HG03175 (cell line): ENCODE data around the gene NTRK2.

Source experiments
- ATAC-seq: cut with Tn5 transposase; IDR thresholded peaks from one replicate; pipeline ENCODE4 v1.9.1; 2021; ENCODE audit warnings: mild to moderate bottlenecking, moderate library complexity; ENCODE audit not compliant: unreplicated experiment

NTRK2 gene

GRCh38 chr9:84929068-84929467 lies 259.5 kb downstream of the NTRK2 start:
- ATAC-seq: no peak

DNA sequence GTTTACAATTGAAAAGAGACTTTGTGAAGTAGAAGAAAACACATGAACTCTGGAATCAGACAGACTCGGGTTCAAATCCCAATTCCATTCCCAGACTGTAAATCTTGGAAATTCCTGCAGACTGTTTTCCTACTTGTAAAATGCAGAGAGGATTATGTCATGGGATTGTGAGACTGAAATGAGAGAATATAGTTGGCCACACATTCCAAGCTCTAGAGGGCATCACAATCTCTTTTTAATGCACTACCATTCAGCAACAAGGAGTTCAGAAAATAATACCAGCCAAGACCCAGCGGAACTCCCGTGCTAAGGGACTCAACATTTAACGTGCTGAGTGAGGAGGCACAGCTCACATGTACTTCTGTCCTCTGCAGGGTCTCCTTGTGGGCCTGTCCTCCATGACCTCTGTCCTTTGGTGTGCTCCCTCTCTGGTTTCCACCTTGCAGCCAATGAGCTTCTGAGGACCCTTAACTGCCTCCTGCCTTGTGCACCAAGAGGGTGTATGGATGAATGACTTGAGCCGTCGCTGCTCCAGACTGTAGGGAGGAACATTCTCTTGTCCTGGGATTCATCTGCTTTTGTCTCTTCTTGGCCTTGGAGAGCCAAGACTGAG lies 263.5 kb downstream of the NTRK2 start:
- no peak for ATAC-seq

DNA sequence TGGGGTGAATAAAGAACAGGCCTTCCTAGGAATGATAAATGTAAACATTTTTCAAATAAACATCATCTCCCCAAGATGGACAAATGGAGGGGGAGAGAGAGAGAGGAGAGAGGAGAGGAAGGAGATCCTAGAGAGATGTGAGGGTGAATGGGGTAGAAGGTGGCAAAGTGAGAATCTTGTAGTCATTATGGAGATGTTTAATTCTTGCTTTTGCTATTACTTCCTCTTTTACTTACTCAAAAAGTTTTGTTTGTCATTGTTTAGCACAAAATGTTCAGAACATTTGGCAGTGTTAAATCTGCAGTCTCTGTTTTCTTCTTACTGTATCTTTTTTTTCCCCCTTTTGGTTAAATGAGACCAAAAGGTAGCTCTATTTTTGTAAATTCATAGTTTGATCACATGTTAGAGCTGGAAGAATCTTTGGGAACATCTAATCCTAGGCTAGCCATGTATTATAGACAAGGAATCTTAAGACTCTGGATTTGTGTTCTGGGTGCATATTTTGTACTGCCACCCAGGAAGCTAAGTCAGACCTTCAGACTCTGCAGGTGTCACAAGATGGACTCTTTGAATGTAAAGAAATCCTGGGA lies 266.1 kb downstream of the NTRK2 start:
- no peak for ATAC-seq

DNA sequence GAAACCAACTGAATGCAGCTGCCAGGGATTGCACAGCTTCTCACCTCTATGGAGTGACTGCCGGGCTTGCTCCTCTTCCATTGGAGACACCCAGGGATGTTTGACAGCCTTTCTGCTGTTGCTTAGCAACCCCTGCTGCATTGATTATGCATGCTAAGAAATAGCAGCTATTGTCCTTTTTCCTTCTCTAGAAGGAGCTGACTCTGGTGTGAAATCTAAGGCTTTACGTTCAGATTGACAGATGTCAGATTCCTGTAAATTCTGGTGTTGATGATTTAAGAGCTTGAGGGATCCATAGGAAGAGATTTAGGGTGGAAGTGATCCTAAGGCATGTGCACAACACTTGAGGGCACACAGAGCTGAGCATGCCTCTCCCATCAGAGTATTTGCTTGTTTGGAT lies 267.7 kb downstream of the NTRK2 start:
- ATAC-seq: no peak

DNA sequence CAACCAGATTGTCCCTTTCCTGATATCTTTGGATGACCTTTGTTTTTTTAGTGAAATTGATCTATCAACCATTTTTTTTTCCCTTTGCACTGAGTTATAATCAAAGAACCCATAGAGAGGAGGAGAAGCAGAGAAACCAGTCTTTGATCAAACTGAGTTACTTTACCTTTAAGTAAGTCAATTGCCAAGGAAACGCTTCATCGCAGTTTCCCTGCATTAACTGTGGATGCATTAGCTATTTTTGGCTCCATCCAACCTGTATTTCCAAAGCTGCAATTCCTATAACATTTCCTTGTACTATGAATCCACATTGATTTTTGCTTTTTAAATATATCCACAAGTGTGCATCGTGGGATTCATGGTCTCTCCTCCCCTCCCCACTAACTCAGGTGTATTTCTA lies 268.1 kb downstream of the NTRK2 start:
- ATAC-seq: no peak

DNA sequence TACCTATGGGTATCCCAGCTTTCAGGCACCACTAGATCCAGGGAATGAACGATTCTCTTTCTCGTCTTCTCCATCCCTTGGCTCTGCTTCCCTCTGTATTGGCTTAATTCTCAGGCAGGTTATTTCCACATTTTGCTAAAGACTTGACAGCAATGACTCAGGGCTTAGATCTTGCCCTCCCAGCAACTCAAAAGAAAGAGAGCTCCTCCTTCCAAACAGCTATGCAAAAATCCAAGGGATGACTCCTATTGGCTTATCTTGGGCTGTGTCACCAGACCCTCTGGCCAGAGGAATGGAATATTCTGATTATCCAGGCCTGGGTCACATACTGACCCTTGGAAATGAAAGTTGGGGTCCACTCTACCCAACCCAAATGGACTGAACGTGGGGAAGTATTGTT lies 270.2 kb downstream of the NTRK2 start:
- ATAC-seq: no peak

DNA sequence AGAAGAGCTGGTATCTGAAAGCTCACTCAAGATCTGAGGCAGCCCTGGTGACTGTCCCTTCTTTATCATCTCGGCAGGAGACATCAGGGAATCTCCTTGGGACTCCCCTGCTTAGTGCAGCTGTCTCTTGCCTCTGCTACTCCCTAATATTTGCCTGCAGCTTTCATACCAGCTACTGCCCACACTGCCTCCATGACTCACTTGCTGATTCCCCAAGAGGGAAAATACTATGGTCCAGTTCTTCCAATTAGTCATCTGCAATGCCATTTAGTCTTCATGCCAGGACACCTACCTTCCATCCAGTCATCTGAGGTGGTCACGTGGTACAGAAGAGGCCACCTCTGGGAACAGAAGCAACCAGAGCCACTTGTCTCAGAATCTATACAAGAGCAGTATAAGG lies 270.8 kb downstream of the NTRK2 start:
- no peak for ATAC-seq

GRCh38 chr9:84941792-84942191 lies 272.3 kb downstream of the NTRK2 start:
- ATAC-seq: no peak

DNA sequence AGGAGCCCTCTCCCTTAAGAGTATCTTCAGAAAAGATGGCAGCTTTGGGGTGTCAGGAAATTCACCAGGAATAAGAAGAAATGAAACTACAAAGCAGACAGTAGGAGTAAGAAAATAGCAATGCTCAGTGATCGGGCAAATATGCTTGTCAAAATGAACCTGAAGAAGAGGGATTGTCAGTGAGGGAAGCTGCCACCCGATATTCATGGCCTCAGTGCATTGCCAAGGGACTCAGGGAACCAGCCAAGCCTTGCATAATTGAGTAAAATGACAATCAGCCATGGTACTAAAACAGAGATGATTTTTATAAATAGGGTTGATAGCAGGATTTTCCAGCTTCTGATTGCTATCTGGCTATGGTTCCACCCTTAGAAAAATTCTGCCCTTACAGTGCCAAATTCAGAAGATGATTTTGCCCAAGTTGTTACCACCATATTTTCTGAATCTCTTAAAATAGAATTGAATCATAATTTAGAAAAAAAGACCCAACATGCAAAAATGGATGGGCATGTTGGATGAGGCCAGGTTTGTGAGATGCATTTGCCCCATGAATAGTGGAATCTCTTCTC lies 274.0 kb downstream of the NTRK2 start:
- no peak for ATAC-seq

GRCh38 chr9:84945878-84946538 lies 276.5 kb downstream of the NTRK2 start:
- ATAC-seq: no peak

GRCh38 chr9:84947412-84947972 lies 278.0 kb downstream of the NTRK2 start:
- ATAC-seq: no peak

DNA sequence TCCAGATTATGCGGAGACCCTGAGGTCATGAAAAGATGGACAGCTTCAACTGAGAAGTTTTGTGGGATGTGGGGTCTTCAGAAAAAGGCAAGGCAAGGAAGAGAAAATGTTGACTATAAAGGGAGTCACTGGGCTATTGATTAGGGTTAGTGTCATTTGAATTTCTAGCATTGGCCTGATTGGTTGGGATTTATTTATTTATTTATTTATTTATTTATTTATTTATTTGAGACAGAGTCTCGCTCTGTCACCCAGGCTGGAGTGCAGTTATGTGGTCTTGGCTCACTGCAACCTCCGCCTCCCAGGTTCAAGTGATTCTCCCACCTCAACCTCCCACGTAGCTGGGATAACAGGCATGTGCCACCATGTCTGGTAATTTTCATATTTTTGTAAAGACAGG lies 279.7 kb downstream of the NTRK2 start:
- no peak for ATAC-seq

- ATAC-seq: no peak
These were observed 280.4 kb downstream of the NTRK2 start for GRCh38 chr9:84949971-84950370.

DNA sequence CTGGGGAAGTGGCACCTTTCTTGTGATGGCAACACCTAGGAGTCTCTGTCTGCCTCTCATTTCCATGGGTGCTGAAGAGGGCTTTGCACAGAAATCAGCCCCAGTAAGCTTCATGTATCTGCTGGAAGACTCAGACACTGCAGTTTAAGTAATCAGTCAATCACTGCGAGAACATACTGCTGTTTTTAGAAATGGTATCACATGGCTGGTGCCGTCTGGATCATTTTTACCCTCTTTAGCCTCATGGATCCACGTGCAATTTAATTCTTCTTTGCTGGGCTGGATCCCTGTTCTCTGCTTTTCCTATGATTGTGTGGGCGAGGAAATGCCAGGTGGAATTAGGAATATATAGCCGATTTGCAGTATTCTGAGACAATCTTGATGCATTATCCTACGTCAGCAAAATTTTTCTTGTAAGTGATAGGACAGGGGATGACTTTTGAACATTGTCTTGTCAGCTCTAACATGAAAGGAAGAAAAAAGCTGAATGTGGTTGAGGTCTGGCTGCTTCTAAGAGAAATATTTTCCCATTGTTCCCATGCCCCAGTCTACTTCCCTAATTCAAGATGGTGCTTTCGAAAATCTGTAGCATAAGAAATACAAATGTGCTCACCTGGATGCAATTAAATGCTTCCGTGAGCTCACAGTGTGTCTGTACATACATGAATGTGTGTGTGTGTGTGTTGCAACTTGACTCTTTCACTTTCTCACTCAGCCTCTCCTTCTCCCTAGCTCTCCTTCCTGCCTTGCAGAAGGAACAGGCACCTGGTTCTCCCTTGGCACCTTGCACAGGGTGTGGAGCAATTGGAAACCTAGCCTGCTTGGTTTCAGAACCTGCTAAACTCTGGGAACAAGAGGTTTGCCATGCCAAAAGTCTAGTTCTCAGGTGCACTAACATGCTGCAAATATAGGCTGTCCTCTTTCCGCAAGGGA lies 281.6 kb downstream of the NTRK2 start:
- no peak for ATAC-seq

- ATAC-seq: no peak
These were observed 283.8 kb downstream of the NTRK2 start for GRCh38 chr9:84953252-84953773.

- ATAC-seq: peak; percentile 99
These were observed 284.5 kb downstream of the NTRK2 start for GRCh38 chr9:84953797-84954705.

DNA sequence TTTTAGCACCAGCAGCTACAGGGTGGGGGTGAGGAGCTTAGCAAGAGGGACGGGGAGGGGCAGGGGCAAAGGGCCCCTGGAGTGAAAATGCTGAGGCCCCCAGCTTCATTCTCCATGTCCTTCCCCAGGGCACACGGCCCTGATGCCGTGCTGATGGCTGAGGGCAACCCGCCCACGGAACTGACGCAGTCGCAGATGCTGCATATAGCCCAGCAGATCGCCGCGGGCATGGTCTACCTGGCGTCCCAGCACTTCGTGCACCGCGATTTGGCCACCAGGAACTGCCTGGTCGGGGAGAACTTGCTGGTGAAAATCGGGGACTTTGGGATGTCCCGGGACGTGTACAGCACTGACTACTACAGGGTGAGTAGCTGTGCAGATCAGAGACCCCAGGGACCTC lies 285.6 kb downstream of the NTRK2 start:
- ATAC-seq: no peak

- no peak for ATAC-seq
These were observed 286.4 kb downstream of the NTRK2 start for GRCh38 chr9:84955971-84956370.

DNA sequence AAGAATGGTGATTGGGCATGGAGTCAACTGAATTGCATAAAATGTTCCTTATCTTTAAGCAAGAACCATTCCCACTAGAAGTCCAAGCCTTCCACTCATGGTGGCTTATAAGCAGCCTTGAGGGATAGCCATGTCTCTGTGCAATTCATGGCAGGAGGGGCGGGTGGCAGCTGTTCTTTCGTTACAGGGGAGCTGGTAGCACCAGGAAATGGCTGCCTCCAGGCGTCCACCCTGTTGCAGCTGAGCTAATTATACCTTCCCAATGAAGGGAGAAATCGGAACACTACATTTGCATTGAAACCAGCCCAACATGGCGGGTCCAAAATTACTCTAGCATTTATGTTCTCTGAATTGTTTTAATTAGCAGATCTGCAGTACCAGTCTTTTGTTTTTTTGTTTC lies 289.8 kb downstream of the NTRK2 start:
- ATAC-seq: no peak
